T-helper 17 cell (primary cell): ENCODE measurements around the gene NDUFV1. TPM values are rescaled to one million over a fixed set of nuclear protein-coding genes. Genes with fewer than 3 reads are reported as not detected.
"Not testable (repeated sequence)": the region's sequence is repeated elsewhere in the genome, so short reads cannot be mapped to it uniquely, and the experiment has no call there.

Experiments used
- ATAC-seq: fragments of 150-1000 bp; cut with Tn5 transposase; 2 replicates; pipeline ENCODE4 v1.10.0; 2021; ENCODE audit warnings: mild to moderate bottlenecking, moderate library complexity
- DNase-seq, 3 donors: peaks; one replicate each; pipeline versions ENCODE4 v3.0.0 to v3.0.0-alpha.2; 2020 to 2021
- H3K9me3 ChIP-seq: one replicate; pipeline ENCODE4 v1.7.0; 2013; ENCODE audit warnings: low read length, mild to moderate bottlenecking; ENCODE audit not compliant: control insufficient read depth, poor library complexity, severe bottlenecking
- H3K27ac Mint-ChIP-seq: one replicate; pipeline ENCODE4 v1.8.0; 2022; ENCODE audit warnings: mild to moderate bottlenecking, moderate library complexity, mixed read lengths
- H3K27me3 Mint-ChIP-seq: one replicate; pipeline ENCODE4 v1.8.0; 2022; ENCODE audit warnings: mixed read lengths
- H3K36me3 Mint-ChIP-seq: one replicate; pipeline ENCODE4 v1.8.0; 2022; ENCODE audit warnings: low read depth, mixed read lengths
- H3K4me1 Mint-ChIP-seq: one replicate; pipeline ENCODE4 v1.8.0; 2022; ENCODE audit warnings: mild to moderate bottlenecking, mixed read lengths
- H3K4me3 Mint-ChIP-seq: one replicate; pipeline ENCODE4 v1.8.0; 2022; ENCODE audit warnings: mild to moderate bottlenecking, moderate library complexity, mixed read lengths
- total RNA-seq, 4 donors: library from RNA in 2 of 4; stranded (reverse) in 2 of 4; gene quantifications; one replicate each; pipeline ENCODE4 v1.2.3 and lab custom pipeline; 2022 to 2026

NDUFV1 gene
- total RNA-seq, 2 donors from 2014 or later: 206 to 239 TPM

DNA sequence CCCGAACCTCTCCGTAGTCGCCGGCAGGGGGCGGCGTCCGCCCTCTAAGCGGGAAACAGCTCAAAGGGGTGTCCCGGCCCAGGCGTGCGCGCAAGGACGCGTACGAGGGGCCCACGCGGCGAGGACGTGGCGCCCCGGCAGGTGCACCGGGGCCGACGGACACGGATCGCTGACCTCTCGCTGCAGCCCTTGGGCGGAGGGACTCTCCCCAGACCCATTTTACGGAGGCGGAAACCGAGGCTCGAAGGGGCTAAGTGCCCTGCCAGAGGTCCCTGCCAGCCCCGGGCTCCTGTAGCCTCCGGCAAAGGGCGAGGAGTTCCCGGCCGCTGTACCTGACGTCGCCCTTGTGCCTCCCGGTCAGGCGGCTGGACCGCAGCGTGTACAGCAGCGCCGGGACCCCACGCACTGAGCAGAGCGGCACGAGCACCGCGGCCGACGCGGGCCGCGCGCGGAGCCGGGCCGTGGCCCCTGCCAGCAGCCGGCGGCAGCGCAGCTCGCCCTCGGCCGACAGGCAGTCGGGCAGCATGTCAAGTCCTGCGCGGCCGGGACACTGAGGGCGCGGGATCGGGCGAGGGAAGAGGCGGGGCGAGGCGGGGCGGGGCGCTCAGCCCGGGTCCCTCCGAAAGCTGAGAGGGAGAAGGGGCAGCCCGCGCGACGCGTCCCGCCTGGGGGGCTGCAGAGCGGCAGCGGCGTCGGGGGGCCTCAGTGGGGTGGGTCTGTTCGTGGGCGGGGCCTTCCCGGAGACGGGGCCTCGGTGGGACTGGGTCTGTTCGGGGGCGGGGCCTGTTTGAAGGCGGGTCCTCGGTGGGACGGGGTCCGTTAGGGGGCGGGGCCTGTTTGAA lies 22.9 kb downstream of the NDUFV1 start, which contains the start of gene NUDT8:
TSS of gene NUDT8 (minus strand) at position 552 of the 842 bp plus-strand sequence. CDS start at position 526, 26 bp downstream.
- no peaks in the 10 kb centered on the region for H3K9me3 ChIP-seq
- peak within 1 kb of the TSS; percentile 95 for H3K4me3 Mint-ChIP-seq
- peaks cover 12% of the 10 kb centered on the region for H3K4me1 Mint-ChIP-seq
- ATAC-seq (peak; percentile 67), DNase-seq (peak; percentile 78 to 84 (median 83))
- H3K27me3 Mint-ChIP-seq: no peaks in the 10 kb centered on the region
- H3K36me3 Mint-ChIP-seq: no peaks in the 10 kb centered on the region
- peak within 1 kb of the TSS; percentile 89 for H3K27ac Mint-ChIP-seq

DNA sequence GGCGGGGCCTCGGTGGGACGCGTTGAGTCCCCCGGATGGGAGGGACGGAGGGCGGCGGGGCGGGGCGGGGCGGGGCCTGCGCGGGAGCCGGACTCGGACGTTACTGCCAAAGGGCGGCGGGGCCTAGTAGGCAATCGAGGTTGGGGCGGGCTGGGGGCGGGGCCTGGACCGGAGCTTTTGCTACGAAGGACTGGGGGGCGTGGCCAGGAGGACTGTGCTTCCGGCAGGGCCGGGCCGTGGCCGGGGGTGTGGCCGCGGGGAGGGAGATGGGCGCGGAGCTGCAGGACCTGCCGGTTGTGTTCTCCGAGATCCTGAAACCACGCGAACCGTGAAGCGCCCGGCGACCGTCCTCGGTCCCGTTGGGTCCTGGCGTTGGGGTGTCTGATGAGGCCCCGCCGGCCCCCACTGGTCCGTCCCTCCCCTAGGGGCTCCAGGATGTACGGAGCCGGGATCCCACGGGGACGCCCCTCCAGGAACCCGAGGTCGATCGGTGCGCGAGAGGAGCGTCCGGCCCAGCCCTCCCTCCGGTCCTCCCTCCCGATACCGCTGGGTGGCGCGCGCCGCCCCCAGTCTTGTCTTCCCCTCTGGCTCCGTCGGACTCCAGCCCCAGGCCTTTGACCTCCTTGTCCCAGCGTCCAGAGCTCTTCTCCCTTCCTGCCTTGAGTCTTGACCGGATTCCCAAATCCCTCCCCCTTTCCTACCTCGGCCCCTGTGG lies 23.6 kb downstream of the NDUFV1 start:
- peak overlapping the region; percentile 95 for H3K4me3 Mint-ChIP-seq
- H3K4me1 Mint-ChIP-seq: peaks cover 12% of the 10 kb centered on the region
- peak overlapping the region; percentile 89 for H3K27ac Mint-ChIP-seq
- DNase-seq (peak; percentile 84 to 96 (median 93)), ATAC-seq (peak; percentile 77)
- H3K36me3 Mint-ChIP-seq: no peaks in the 10 kb centered on the region
- H3K27me3 Mint-ChIP-seq: no peaks in the 10 kb centered on the region
- H3K9me3 ChIP-seq: no peaks in the 10 kb centered on the region

- no peaks in the 10 kb centered on the region for H3K27me3 Mint-ChIP-seq
- H3K9me3 ChIP-seq: no peaks in the 10 kb centered on the region
- no peaks in the 10 kb centered on the region for H3K36me3 Mint-ChIP-seq
- peaks cover 12% of the 10 kb centered on the region for H3K4me1 Mint-ChIP-seq
- H3K4me3 Mint-ChIP-seq: peak overlapping the region; percentile 95
- ATAC-seq (no peak), DNase-seq (no peak)
- peak overlapping the region; percentile 89 for H3K27ac Mint-ChIP-seq
Measured at GRCh38 chr11:67630943-67631331, 24.2 kb downstream of the NDUFV1 start.

- no peaks in the 10 kb centered on the region for H3K36me3 Mint-ChIP-seq
- H3K27ac Mint-ChIP-seq: peak overlapping the region; percentile 89
- no peaks in the 10 kb centered on the region for H3K27me3 Mint-ChIP-seq
- DNase-seq (no peak), ATAC-seq (no peak)
- H3K4me1 Mint-ChIP-seq: peaks cover 12% of the 10 kb centered on the region
- no peaks in the 10 kb centered on the region for H3K9me3 ChIP-seq
- peak overlapping the region; percentile 95 for H3K4me3 Mint-ChIP-seq
Measured at GRCh38 chr11:67631411-67631810, 24.7 kb downstream of the NDUFV1 start.

GRCh38 chr11:67631853-67632174 lies 25.1 kb downstream of the NDUFV1 start:
- DNase-seq (no peak), ATAC-seq (no peak)
- Mint-ChIP-seq H3K4me1 (peaks cover 10% of the 10 kb centered on the region), H3K4me3 (peak overlapping the region; percentile 74), H3K27me3 (no peaks in the 10 kb centered on the region), H3K27ac (peak overlapping the region; percentile 89), H3K36me3 (no peaks in the 10 kb centered on the region)
- no peaks in the 10 kb centered on the region for H3K9me3 ChIP-seq

- peak overlapping the region; percentile 89 for H3K27ac Mint-ChIP-seq
- no peaks in the 10 kb centered on the region for H3K9me3 ChIP-seq
- no peaks in the 10 kb centered on the region for H3K27me3 Mint-ChIP-seq
- no peak for ATAC-seq
- H3K4me3 Mint-ChIP-seq: peak overlapping the region; percentile 74
- H3K4me1 Mint-ChIP-seq: peaks cover 10% of the 10 kb centered on the region
- no peaks in the 10 kb centered on the region for H3K36me3 Mint-ChIP-seq
- DNase-seq: no peak
Measured at GRCh38 chr11:67632175-67632981, 25.6 kb downstream of the NDUFV1 start.

GRCh38 chr11:67632982-67633755 lies 26.4 kb downstream of the NDUFV1 start:
- ATAC-seq (no peak), DNase-seq (no peak)
- H3K27ac Mint-ChIP-seq: no peak overlapping the region
- H3K9me3 ChIP-seq: no peaks in the 10 kb centered on the region
- H3K27me3 Mint-ChIP-seq: peaks cover under 1% of the 10 kb centered on the region
- no peaks in the 10 kb centered on the region for H3K36me3 Mint-ChIP-seq
- H3K4me3 Mint-ChIP-seq: no peak overlapping the region
- peaks cover 10% of the 10 kb centered on the region for H3K4me1 Mint-ChIP-seq

- Mint-ChIP-seq H3K36me3 (no peaks in the 10 kb centered on the region), H3K4me1 (peaks cover 13% of the 10 kb centered on the region), H3K27ac (no peak overlapping the region), H3K4me3 (no peak overlapping the region), H3K27me3 (peaks cover 5% of the 10 kb centered on the region)
- DNase-seq (no peak), ATAC-seq (no peak)
- H3K9me3 ChIP-seq: no peaks in the 10 kb centered on the region
Measured at GRCh38 chr11:67633758-67634365, 27.1 kb downstream of the NDUFV1 start.

DNA sequence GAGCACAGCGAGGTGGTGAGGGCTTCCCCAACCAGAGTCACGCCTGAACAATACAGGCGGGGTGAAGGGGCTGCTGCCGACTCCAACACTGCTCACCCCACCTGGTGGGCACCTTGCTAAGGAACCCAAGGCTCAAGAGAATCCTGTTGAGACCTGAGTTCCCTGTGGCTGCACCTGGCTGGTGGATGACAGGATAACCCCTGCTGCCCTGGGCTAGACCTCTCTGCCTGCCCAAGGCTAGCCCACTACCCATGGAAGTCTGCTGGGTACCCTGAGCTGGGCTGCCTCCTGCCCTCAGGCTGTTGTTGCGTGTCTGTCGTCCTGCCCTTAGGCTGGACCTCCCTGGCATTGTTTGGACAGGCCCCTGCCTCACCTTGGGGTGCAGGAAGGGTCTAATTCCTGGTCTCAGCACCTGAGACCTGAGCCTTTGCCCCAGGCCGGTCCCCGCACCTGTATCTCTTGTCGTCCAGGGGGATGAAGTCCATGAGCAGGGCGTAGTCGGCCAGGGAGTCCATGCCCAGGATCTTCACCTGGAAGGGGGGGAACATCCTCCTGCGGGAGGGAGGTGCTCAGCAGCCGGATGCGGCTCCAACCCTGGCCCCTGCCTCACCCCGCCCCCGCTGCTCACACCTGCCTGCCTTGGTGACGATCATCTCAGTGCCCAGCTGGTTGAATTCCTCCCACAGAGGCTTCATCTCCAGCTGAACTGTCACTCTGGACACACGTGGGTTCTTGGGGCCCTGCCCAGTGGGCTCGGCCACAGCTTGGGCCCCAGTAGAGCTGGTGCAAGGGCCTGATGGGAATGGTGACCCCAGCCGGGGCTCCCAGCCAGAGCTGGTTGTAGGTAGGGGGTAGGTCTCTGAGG lies 27.9 kb downstream of the NDUFV1 start:
- DNase-seq: no peak
- Mint-ChIP-seq H3K27me3 (peaks cover 5% of the 10 kb centered on the region), H3K4me3 (no peak overlapping the region), H3K27ac (no peak overlapping the region), H3K36me3 (no peaks in the 10 kb centered on the region), H3K4me1 (peaks cover 13% of the 10 kb centered on the region)
- no peak for ATAC-seq
- H3K9me3 ChIP-seq: no peaks in the 10 kb centered on the region

DNA sequence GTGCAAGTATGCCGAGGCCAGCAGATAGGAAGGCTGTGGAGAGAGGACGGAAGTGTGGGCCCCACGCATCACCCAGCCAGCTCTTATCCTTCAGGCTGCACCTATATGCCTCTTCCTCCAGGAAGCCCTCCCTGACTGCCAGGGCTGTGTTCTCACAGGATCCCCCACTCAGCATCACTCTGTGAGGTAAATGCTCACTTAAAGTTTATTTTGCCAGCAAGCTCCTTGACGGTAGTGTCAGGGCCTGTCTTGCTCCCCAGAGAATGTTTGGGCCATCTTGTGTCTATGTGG lies 28.4 kb downstream of the NDUFV1 start:
- DNase-seq: no peak
- H3K27ac Mint-ChIP-seq: no peak overlapping the region
- H3K4me3 Mint-ChIP-seq: no peak overlapping the region
- ATAC-seq: no peak
- H3K27me3 Mint-ChIP-seq: peaks cover 5% of the 10 kb centered on the region
- H3K4me1 Mint-ChIP-seq: peaks cover 15% of the 10 kb centered on the region
- H3K36me3 Mint-ChIP-seq: no peaks in the 10 kb centered on the region
- H3K9me3 ChIP-seq: no peaks in the 10 kb centered on the region

GRCh38 chr11:67636962-67637361 lies 30.2 kb downstream of the NDUFV1 start:
- Mint-ChIP-seq H3K36me3 (no peaks in the 10 kb centered on the region), H3K4me1 (peaks cover 10% of the 10 kb centered on the region), H3K27ac (no peak overlapping the region), H3K27me3 (peaks cover 5% of the 10 kb centered on the region), H3K4me3 (no peak overlapping the region)
- H3K9me3 ChIP-seq: no peaks in the 10 kb centered on the region
- ATAC-seq (no peak), DNase-seq (no peak)

DNA sequence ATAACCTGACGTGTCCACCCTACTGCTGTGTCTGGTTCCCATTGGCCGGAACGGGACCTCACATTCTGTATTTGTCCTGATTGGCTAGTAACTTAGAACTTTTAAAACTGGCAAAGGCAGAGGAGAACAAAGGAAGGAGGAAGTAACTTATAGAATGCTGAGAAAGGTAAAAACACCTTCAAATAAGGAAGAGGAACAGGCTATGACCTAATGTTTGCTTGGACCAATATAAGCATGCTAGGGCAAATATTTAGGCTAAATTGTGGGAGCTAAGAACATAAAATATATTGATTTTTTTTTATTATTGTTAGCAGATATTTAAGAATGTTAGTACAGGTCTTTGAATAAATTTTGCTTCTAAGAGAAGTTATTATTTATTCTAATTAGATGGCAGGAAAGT lies 30.7 kb downstream of the NDUFV1 start:
- not testable (repeated sequence) for ATAC-seq, H3K4me3 Mint-ChIP-seq, DNase-seq, H3K4me1 Mint-ChIP-seq, H3K27me3 Mint-ChIP-seq, H3K36me3 Mint-ChIP-seq, H3K9me3 ChIP-seq, H3K27ac Mint-ChIP-seq
